Measurements from ENCODE around the gene RFX3. TPM values are rescaled to one million over a fixed set of nuclear protein-coding genes. Genes with fewer than 3 reads are reported as not detected.

RFX3 gene
- total RNA-seq, 4 donors from 2014 or later, result 8.4 to 15.3 (median 9.7) TPM

GRCh38 chr9:3541206-3541605, 15.4 kb upstream of the RFX3 start:
- TF ChIP-seq CTCF (IDR thresholded peaks at IDR 0.05; ENCODE audit: low read depth), result no peak

- no peak for TF ChIP-seq CTCF (IDR thresholded peaks at IDR 0.05; ENCODE audit: low read depth)
Observed at GRCh38 chr9:3534614-3535404, 9.0 kb upstream of the RFX3 start.

- TF ChIP-seq CTCF (IDR thresholded peaks at IDR 0.05; ENCODE audit: low read depth), result no peak
Observed at GRCh38 chr9:3532158-3532557, 6.4 kb upstream of the RFX3 start.

- no peak for TF ChIP-seq CTCF (IDR thresholded peaks at IDR 0.05; ENCODE audit: low read depth)
Observed at GRCh38 chr9:3528451-3528850, 2.6 kb upstream of the RFX3 start.

- TF ChIP-seq CTCF (IDR thresholded peaks at IDR 0.05; ENCODE audit: low read depth), result no peak
Observed at GRCh38 chr9:3526997-3527940, 1.5 kb upstream of the RFX3 start.

- no peak for TF ChIP-seq CTCF (IDR thresholded peaks at IDR 0.05; ENCODE audit: low read depth)
Observed at GRCh38 chr9:3526165-3526996, 580 bp upstream of the RFX3 start.

Measured in subcutaneous adipose tissue (tissue), 4 donors.